NOMO-1 treated with DMSO at 0.1 percent for 48 hours (cell line): ENCODE measurements around the gene WDR62.

Experiments
- DNase-seq: peaks from one replicate; lab custom pipeline; 2025; ENCODE audit not compliant: unreplicated experiment; lab: John Stamatoyannopoulos, UW

WDR62 gene

GRCh38 chr19:36073121-36073876 lies 18.6 kb downstream of the WDR62 start:
- no peak for DNase-seq

- no peak for DNase-seq
Observed at GRCh38 chr19:36079389-36079945, 24.8 kb downstream of the WDR62 start.

GRCh38 chr19:36081385-36081784 lies 26.7 kb downstream of the WDR62 start:
- DNase-seq: no peak

GRCh38 chr19:36081894-36082293 lies 27.2 kb downstream of the WDR62 start:
- DNase-seq: no peak

GRCh38 chr19:36082916-36083315 lies 28.2 kb downstream of the WDR62 start:
- DNase-seq: no peak

- no peak for DNase-seq
Observed at GRCh38 chr19:36084231-36085009, 29.7 kb downstream of the WDR62 start.

GRCh38 chr19:36086326-36086725 lies 31.6 kb downstream of the WDR62 start:
- DNase-seq: no peak

GRCh38 chr19:36089847-36090246 lies 35.1 kb downstream of the WDR62 start:
- no peak for DNase-seq

GRCh38 chr19:36090910-36091695 lies 36.4 kb downstream of the WDR62 start:
- no peak for DNase-seq

GRCh38 chr19:36092566-36092965 lies 37.9 kb downstream of the WDR62 start:
- no peak for DNase-seq

GRCh38 chr19:36093146-36093662 lies 38.5 kb downstream of the WDR62 start:
- DNase-seq: no peak

GRCh38 chr19:36093687-36094086 lies 39.0 kb downstream of the WDR62 start:
- DNase-seq: no peak

GRCh38 chr19:36097036-36097435 lies 42.3 kb downstream of the WDR62 start:
- DNase-seq: no peak

- no peak for DNase-seq
Observed at GRCh38 chr19:36099166-36099785, 44.6 kb downstream of the WDR62 start.

GRCh38 chr19:36100476-36100875 lies 45.8 kb downstream of the WDR62 start:
- DNase-seq: no peak

GRCh38 chr19:36101550-36102327 lies 47.0 kb downstream of the WDR62 start:
- DNase-seq: no peak

GRCh38 chr19:36103040-36103626 lies 48.4 kb downstream of the WDR62 start:
- DNase-seq: no peak

GRCh38 chr19:36103842-36104552 lies 49.3 kb downstream of the WDR62 start:
- no peak for DNase-seq

GRCh38 chr19:36106441-36106840 lies 51.7 kb downstream of the WDR62 start:
- DNase-seq: no peak
